GM10248 (cell line): ENCODE data around the gene S1PR2.
"Not testable (repeated sequence)": the region's sequence is repeated elsewhere in the genome, so short reads cannot be mapped to it uniquely, and the experiment has no call there.

Experiments used
- CTCF ChIA-PET: fragments of 300-600 bp; sonication (Branson Sonifier 250); formaldehyde crosslinking; extraction: SDS; loops from one replicate; lab custom pipeline; 2021; ENCODE audit warnings: antibody characterized with exemption; lab: Yijun Ruan, JAX
- POLR2A ChIA-PET: fragments of 350-650 bp; sonication (Branson Sonifier 250); formaldehyde crosslinking; extraction: SDS; loops from one replicate; lab custom pipeline; 2020; ENCODE audit warnings: antibody characterized with exemption; lab: Yijun Ruan, JAX
- DNase-seq: peaks from one replicate; pipeline ENCODE4 v3.0.0; 2012; ENCODE audit errors: extremely low spot score
- TF ChIP-seq, protein P1 (sequence below): IDR thresholded peaks from 2 replicates; pipeline ENCODE4 v1.5.1; 2012; ENCODE audit warnings: mild to moderate bottlenecking, low read depth; ENCODE audit errors: extremely low read depth, missing control alignments, control extremely low read depth

The S1PR2 gene

DNA sequence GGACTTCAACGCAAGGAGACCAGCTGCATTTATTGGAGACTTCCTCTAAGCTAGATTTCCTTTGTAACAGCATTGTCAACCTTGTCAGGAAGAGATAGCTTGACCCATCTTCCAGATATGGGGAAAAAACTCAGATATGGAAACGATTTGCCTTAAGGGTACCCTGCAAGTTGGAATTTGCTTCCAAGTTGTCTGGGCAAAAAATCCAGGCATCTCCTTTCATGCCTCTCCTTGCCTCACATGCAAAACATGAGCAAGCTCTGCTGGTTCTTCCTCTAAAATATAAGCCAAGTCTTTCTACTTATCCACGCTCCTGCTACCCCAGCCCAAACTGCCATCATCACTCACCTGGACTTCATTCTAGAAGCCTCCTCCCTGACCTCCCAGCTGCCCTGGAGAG lies 30.0 kb downstream of the S1PR2 start:
- CTCF ChIA-PET = interaction anchor here (0.7 to 3.1 kb wide), 11 partner anchors 8 to 88 kb away, joined by 3 to 13 read pairs (median 4); no protein-coding TSS in a partner anchor
- DNase-seq = no peak
- POLR2A ChIA-PET = no interaction called here
- TF ChIP-seq, protein P1, sequence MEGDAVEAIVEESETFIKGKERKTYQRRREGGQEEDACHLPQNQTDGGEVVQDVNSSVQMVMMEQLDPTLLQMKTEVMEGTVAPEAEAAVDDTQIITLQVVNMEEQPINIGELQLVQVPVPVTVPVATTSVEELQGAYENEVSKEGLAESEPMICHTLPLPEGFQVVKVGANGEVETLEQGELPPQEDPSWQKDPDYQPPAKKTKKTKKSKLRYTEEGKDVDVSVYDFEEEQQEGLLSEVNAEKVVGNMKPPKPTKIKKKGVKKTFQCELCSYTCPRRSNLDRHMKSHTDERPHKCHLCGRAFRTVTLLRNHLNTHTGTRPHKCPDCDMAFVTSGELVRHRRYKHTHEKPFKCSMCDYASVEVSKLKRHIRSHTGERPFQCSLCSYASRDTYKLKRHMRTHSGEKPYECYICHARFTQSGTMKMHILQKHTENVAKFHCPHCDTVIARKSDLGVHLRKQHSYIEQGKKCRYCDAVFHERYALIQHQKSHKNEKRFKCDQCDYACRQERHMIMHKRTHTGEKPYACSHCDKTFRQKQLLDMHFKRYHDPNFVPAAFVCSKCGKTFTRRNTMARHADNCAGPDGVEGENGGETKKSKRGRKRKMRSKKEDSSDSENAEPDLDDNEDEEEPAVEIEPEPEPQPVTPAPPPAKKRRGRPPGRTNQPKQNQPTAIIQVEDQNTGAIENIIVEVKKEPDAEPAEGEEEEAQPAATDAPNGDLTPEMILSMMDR = no peak

DNA sequence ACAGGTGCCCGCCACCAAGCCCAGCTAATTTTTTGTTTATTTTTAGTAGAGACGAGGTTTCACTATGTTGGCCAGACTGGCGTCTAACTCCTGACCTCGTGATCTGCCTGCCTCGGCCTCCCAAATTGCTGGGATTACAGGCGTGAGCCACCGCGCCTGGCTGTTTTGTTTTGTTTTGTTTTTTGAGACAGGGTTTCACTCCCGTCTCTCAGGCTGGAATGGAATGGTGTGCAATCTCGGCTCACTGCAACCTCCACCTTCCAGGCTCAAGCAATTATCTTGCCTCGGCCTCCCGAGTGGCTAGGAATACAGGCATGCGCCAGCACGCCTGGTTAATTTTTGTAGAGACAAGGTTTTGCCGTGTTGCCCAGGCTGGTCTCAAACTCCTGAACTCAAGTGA lies 31.0 kb downstream of the S1PR2 start:
- CTCF ChIA-PET = interaction anchor here (0.6 to 3.1 kb wide), 5 partner anchors 20 to 191 kb away, joined by 3 to 13 read pairs (median 5); no protein-coding TSS in a partner anchor
- DNase-seq, POLR2A ChIA-PET: not testable (repeated sequence)

DNA sequence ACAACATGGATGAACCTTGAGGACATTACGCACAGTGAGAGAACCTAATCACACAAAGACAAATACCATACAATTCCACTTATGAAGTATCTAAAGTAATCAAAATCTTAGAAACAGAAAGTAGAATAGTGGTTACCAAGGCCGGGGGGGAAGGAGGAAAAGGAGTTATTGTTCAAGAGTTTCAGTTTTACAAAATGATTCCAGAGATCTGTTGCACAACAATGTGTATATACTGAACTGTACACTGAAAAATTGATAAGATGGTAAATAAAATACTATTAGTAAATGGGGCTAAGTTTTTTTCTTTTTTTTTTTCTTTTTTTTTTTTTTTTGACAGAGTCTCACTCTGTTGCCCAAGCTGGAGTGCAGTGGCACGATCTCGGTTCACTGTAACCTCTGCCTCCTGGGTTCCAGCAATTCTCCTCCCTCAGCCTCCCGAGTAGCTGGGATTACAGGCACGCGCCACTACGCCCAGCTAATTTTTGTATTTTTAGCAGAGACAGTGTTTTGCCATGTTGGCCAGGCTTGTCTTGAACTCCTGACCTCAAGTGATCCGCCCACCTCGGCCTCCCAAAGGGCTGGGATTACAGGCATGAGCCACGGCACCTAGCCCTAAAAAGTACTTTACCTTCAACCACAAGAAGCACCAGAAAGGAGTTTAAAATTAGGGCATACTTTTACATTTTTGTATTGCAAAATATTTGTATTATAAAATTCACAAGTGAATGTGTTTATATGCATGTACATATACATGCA lies 32.1 kb downstream of the S1PR2 start:
- not testable (repeated sequence) for DNase-seq
- ChIA-PET POLR2A (interaction anchor here (1.3 kb wide), 1 partner anchor 93 kb away, joined by 4 read pairs; the partner anchor contains the start of gene PPAN), CTCF (interaction anchor here (0.6 to 2.4 kb wide), 6 partner anchors 16 to 192 kb away, joined by 3 to 9 read pairs (median 4); no protein-coding TSS in a partner anchor)

DNA sequence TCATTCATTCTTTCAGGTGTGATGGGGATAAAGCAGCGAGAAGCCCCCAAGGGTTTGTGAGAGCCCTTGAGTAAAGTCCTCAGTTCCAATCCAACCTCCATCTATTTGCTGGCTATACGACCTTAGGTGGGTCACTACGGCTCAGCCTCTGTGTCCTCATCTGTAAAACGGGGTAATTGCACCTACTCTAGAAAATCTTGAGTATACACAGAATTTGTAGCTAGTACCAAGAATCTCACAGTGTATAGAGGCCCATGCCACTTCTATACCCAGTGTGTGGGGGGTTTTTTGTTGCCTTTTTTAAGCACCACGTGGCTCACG lies 36.0 kb downstream of the S1PR2 start:
- CTCF ChIA-PET = interaction anchor here (0.8 to 1.9 kb wide), 3 partner anchors 55 to 194 kb away, joined by 3 to 6 read pairs (median 6); partner anchors contain the start of gene MRPL4
- no peak for DNase-seq
- TF ChIP-seq, protein P1 = no peak
- POLR2A ChIA-PET = interaction anchor here (0.6 kb wide), 2 partner anchors 25 to 83 kb away, joined by 3 to 7 read pairs; no protein-coding TSS in a partner anchor

DNA sequence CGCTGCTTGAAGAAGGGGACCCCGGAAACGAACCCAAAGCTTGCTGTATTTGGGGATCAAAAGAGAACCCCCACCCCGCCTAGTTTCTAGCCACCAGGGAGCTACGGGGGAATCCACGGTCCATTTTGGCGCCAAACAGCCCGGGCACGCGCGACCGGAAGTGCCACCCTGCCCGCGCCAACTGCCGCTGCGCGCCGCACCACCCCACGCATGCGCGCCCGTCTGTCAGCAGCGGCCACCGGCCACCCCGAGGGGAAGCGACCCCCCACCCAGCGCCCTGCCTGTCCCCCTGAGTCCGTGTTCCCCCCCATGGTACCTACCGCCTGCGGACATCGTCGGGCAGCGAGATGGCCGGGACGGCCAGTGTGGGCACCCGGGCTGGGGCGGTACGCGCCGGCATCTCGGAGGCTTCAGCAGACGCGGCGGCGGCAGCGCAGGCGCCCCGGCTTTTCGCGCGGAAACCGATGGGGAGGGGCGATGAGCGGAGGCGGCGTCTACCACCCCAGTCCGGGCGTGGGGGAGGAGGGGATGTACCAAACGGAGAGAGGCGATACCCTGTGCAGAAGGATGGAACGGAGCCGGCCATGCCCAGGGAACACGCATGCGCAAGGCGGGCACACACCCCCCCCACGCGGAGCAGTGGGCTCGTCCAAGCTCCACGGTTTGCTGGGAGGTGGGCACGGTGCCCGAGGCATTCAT lies 36.5 kb downstream of the S1PR2 start, which contains the start of gene DNMT1:
Gene DNMT1, minus strand, starts transcription at position 454 of the 699 bp plus-strand sequence. Its CDS starts 54 bp downstream, at position 400.
- ChIA-PET CTCF (interaction anchor here (0.8 to 2.8 kb wide), 5 partner anchors 32 to 194 kb away, joined by 3 to 9 read pairs (median 6); partner anchors contain the start of gene MRPL4), POLR2A (interaction anchor here (0.6 kb wide), 2 partner anchors 25 to 28 kb away, joined by 4 to 7 read pairs; no protein-coding TSS in a partner anchor)
- TF ChIP-seq, protein P1 = no peak
- peak; percentile 100 for DNase-seq

DNA sequence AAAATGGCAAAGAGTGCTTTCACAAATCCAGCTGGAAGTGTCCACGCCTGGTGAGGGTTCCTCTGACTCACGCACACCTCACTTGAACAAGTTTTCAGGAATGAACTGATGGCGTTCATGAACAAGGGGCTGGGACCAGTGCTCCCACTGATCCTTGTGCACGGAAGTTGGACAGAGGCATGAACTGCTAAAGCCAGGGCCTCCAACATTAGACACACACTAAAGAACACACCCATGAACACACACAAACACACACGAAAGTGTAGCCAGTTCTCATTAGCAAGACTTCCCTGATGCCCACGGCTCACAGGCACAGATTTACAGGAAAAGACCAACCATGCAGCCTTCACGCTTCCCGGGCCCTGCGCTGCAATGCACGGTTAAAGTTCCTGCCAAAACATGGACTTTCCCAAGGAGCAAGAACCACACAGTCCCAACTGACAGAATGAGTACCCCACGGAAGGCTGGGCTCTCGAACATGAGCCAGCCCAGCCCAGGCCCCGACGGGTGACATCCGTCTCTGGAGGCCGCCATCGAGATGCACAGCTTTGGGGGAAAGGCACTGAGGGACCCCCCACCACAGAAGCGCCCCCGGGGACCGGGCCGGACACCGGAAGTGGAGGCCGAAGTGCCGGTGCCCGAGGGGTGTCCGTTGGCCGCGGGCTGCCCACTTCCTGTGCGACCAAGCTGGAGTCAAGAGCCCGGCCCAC lies 37.2 kb downstream of the S1PR2 start:
- ChIA-PET POLR2A (interaction anchor here (0.6 kb wide), 1 partner anchor 29 kb away, joined by 4 read pairs; no protein-coding TSS in a partner anchor), CTCF (interaction anchor here (0.9 to 2.8 kb wide), 3 partner anchors 33 to 195 kb away, joined by 3 to 9 read pairs (median 6); no protein-coding TSS in a partner anchor)
- peak; percentile 39 for DNase-seq
- TF ChIP-seq, protein P1 = no peak

DNA sequence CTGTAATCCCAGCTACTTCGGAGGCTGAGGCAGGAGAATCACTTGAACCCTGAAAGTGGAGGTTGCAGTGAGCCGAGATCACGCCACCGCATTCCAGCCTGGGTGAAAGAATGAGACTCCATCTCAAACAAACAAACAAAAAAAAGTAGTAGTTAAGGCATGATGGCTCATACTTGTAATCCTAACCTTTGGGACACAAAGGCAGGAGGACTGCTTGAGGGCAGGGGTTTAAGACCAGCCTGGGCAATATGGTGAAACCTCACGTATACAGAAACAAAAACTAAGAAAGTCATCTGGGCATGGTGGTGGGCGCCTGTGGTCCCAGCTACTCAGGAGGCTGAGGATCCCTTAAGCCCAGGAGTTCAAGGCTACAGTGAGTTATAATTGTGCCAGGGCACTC lies 38.2 kb downstream of the S1PR2 start:
- TF ChIP-seq, protein P1 = no peak
- no peak for DNase-seq
- POLR2A ChIA-PET = no interaction called here
- CTCF ChIA-PET = interaction anchor here (1.1 to 2.8 kb wide), 2 partner anchors 57 to 77 kb away, joined by 3 to 9 read pairs; no protein-coding TSS in a partner anchor
